Bronchial epithelial cell (primary cell): ENCODE measurements around the gene PPOX. TPM values are rescaled to one million over a fixed set of nuclear protein-coding genes. Genes with fewer than 3 reads are reported as not detected.
A peak's percentile ranks its signal among the peaks of the same experiment; 100 is the strongest.

Experiments
- DNase-seq: peaks from one replicate; pipeline ENCODE4 v3.0.0-alpha.2; 2010; ENCODE audit warnings: low read depth
- FAIRE-seq: peaks from 2 replicates; lab custom pipeline; 2011; peaks lifted over from hg19 to GRCh38; lab: Jason Lieb, UNC
- H3K27me3 ChIP-seq: 2 replicates; pipeline ENCODE4 v1.5.1; 2011; ENCODE audit warnings: low read length; ENCODE audit not compliant: control insufficient read depth, insufficient read depth
- H3K36me3 ChIP-seq: 2 replicates; pipeline ENCODE4 v1.5.1; 2011; ENCODE audit warnings: low read length; ENCODE audit not compliant: control insufficient read depth, insufficient read depth
- H3K4me3 ChIP-seq: 2 replicates; pipeline ENCODE4 v1.5.1; 2011; ENCODE audit warnings: mild to moderate bottlenecking, low read depth, low read length, control low read depth
- CTCF ChIP-seq: IDR thresholded peaks from 2 replicates; pipeline ENCODE4 v1.5.1; 2011; ENCODE audit warnings: mild to moderate bottlenecking, moderate library complexity, low read length, control low read depth, inconsistent platforms; ENCODE audit not compliant: insufficient read depth, severe bottlenecking
- total RNA-seq: library from RNA; depleted of rRNA; stranded (reverse); fragments of >200 nt; gene quantifications from 2 replicates; pipeline ENCODE4 v1.2.1, GENCODE V29; 2014

The PPOX gene
- total RNA-seq, 1 donor from 2014 or later = 10.0 TPM

- Histone ChIP-seq H3K36me3 (peaks cover 18% of the 10 kb centered on the region), H3K4me3 (no peak overlapping the region), H3K27me3 (no peaks in the 10 kb centered on the region)
- DNase-seq = no peak
- no peak for FAIRE-seq
- no peak for TF ChIP-seq CTCF
Measured at GRCh38 chr1:161168906-161169305, 2.7 kb downstream of the PPOX start.

- no peak for FAIRE-seq
- Histone ChIP-seq H3K27me3 (no peaks in the 10 kb centered on the region), H3K36me3 (peaks cover 21% of the 10 kb centered on the region), H3K4me3 (no peak overlapping the region)
- peak; percentile 1 for TF ChIP-seq CTCF
- no peak for DNase-seq
Measured at GRCh38 chr1:161171191-161171590, 5.0 kb downstream of the PPOX start.

- Histone ChIP-seq H3K36me3 (peaks cover 21% of the 10 kb centered on the region), H3K4me3 (no peak overlapping the region), H3K27me3 (no peaks in the 10 kb centered on the region)
- no peak for TF ChIP-seq CTCF
- FAIRE-seq (no peak), DNase-seq (no peak)
Measured at GRCh38 chr1:161171696-161172095, 5.5 kb downstream of the PPOX start.

GRCh38 chr1:161172349-161172748 is 6.1 kb downstream of the PPOX start:
- DNase-seq (no peak), FAIRE-seq (no peak)
- no peak for TF ChIP-seq CTCF
- Histone ChIP-seq H3K36me3 (peaks cover 21% of the 10 kb centered on the region), H3K27me3 (no peaks in the 10 kb centered on the region), H3K4me3 (no peak overlapping the region)

- no peak for FAIRE-seq
- Histone ChIP-seq H3K4me3 (no peak overlapping the region), H3K27me3 (no peaks in the 10 kb centered on the region), H3K36me3 (peaks cover 21% of the 10 kb centered on the region)
- TF ChIP-seq CTCF = no peak
- DNase-seq = no peak
Measured at GRCh38 chr1:161172776-161173376, 6.7 kb downstream of the PPOX start.

GRCh38 chr1:161173711-161174110 is 7.5 kb downstream of the PPOX start:
- FAIRE-seq = no peak
- H3K27me3 ChIP-seq = no peaks in the 10 kb centered on the region
- no peak for TF ChIP-seq CTCF

More at GRCh38 chr1:161173711-161174110, 7.5 kb downstream of the PPOX start:
- peaks cover 21% of the 10 kb centered on the region for H3K36me3 ChIP-seq
- no peak overlapping the region for H3K4me3 ChIP-seq
- no peak for DNase-seq
